ENCODE measurements around the gene MTARC2.

Gene MTARC2

GRCh38 chr1:220810179-220810653, 62.1 kb downstream of the MTARC2 start:
- peak; percentile 68 for DNase-seq (ENCODE audit: low spot score)
- TF ChIP-seq, protein P1, sequence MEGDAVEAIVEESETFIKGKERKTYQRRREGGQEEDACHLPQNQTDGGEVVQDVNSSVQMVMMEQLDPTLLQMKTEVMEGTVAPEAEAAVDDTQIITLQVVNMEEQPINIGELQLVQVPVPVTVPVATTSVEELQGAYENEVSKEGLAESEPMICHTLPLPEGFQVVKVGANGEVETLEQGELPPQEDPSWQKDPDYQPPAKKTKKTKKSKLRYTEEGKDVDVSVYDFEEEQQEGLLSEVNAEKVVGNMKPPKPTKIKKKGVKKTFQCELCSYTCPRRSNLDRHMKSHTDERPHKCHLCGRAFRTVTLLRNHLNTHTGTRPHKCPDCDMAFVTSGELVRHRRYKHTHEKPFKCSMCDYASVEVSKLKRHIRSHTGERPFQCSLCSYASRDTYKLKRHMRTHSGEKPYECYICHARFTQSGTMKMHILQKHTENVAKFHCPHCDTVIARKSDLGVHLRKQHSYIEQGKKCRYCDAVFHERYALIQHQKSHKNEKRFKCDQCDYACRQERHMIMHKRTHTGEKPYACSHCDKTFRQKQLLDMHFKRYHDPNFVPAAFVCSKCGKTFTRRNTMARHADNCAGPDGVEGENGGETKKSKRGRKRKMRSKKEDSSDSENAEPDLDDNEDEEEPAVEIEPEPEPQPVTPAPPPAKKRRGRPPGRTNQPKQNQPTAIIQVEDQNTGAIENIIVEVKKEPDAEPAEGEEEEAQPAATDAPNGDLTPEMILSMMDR (IDR thresholded peaks at IDR 0.05; ENCODE audit: extremely low read depth, missing control alignments), result peak; percentile 76

GRCh38 chr1:220810963-220811362, 62.8 kb downstream of the MTARC2 start:
- DNase-seq (ENCODE audit: low spot score), result no peak
- TF ChIP-seq, protein P1 (IDR thresholded peaks at IDR 0.05; ENCODE audit: extremely low read depth, missing control alignments), result no peak

- no peak for DNase-seq (ENCODE audit: low spot score)
- TF ChIP-seq, protein P1 (IDR thresholded peaks at IDR 0.05; ENCODE audit: extremely low read depth, missing control alignments), result no peak
These were observed 63.6 kb downstream of the MTARC2 start for GRCh38 chr1:220811695-220812094.

- TF ChIP-seq, protein P1 (IDR thresholded peaks at IDR 0.05; ENCODE audit: extremely low read depth, missing control alignments), result no peak
- DNase-seq (ENCODE audit: low spot score), result no peak
These were observed 64.2 kb downstream of the MTARC2 start for GRCh38 chr1:220812308-220812707.

- no peak for DNase-seq (ENCODE audit: low spot score)
- TF ChIP-seq, protein P1 (IDR thresholded peaks at IDR 0.05; ENCODE audit: extremely low read depth, missing control alignments), result no peak
These were observed 64.9 kb downstream of the MTARC2 start for GRCh38 chr1:220813013-220813412.

DNA sequence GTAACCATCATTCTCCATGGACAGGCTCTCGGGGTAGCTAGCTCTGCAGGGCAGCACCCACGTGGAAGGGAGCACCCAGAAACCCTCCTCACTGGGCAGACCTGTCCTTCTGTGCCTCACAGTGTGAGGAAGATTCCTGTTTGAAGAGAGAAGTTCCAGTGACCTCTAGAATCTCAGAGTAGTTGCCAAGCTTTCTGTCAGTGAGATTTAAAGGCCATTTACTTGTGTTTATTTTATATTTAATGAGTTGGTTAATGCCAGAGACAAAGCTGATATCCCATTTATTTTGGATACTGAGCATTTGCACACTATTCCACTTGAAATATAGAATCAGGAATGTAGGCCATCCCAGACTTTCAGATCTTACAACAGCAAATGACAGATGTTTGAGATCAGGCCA, 67.3 kb downstream of the MTARC2 start:
- DNase-seq (ENCODE audit: low spot score), result no peak
- TF ChIP-seq, protein P1 (IDR thresholded peaks at IDR 0.05; ENCODE audit: extremely low read depth, missing control alignments), result no peak

DNA sequence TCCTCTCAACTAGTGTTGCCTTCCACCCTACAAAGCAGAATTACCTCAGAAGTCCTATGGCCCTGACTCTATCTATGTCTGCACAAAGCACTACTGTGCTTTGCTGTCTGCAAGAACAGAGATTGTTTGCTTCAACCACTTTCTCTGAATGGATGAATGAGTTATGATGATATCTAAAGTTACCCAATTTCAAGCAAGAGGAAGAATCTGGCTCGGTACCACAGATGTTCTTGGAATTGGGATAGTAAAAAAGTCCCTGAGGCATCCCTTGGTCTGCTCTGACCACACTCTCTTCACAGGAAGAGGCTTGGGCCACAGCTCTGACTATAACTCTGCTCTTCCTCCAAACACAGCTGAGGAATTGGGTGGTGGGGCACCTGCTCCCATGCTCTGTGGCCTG, 69.8 kb downstream of the MTARC2 start:
- TF ChIP-seq, protein P1 (IDR thresholded peaks at IDR 0.05; ENCODE audit: extremely low read depth, missing control alignments), result no peak
- DNase-seq (ENCODE audit: low spot score), result no peak
